Activated CD8-positive, alpha-beta memory T cell treated with anti-CD3 and anti-CD28 coated beads, Interleukin-2, amount 50 U/mL, for 24 hours (primary cell): ENCODE results near the gene NEO1.

ENCODE experiments used
- DNase-seq: peaks from one replicate; pipeline ENCODE4 v3.0.0-alpha.2; 2020; ENCODE audit errors: extremely low read depth

The NEO1 gene

DNA sequence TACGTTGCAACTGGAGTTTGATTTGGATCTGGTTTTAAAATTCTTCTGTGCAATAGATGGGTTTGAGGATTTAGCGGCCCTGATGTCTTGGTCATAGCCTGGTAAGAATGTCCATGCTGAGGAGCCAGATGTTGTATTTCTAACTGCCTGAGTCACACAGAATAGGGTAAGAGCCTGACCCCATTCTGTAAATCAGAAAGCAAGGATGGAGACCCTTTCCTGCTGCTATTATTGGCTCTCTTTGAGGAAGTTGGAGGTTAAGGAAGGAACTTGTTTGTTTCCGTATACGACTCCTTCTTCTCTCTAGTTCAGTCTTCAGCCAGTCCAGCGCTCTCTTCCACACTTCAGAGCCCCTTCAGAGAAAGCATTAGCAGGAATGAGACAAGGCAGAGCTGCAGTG is 251.4 kb downstream of the NEO1 start:
- no peak for DNase-seq

DNA sequence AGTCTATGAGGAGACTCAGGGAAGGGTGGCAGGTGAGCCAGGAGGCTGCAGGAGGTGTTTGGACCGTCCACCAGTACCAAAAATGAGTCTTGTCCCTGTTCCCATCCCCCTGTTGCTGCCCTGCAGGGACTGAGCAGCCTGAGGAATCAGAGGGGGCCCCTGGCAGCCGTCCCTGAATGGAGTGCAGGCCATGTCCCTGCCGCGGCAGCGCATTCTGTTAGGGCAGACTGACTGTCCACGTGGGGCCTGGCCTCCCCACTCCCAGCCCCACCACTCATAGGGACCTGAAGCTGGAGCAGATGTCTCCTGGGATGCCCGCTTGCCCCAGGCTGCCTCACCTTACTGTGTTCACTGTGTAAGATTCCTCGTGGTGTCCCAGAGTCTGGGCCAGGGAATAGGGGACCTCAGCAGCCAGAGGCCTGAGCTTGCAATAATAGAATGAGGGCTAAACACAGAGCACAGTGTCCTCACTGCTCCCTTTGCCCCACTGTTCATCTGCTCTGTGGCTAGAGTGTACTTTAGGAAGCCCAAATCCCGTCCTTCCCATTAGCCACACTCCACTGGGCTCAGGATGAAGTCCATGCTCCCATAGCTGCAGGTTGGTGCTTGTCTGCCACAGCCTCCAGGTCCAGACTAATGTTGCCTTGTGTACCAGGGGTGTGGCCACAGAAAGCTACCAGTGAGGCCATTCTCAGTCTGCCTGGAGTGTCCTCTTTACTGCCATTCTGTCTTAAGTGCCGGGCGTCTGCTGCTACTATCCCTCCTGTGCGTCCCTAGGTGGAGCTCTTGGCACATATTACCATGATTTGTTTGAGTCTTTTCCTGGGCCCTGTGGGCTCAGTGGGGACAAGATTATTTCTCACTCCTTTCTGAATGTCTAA is 253.3 kb downstream of the NEO1 start:
- DNase-seq, result no peak

DNA sequence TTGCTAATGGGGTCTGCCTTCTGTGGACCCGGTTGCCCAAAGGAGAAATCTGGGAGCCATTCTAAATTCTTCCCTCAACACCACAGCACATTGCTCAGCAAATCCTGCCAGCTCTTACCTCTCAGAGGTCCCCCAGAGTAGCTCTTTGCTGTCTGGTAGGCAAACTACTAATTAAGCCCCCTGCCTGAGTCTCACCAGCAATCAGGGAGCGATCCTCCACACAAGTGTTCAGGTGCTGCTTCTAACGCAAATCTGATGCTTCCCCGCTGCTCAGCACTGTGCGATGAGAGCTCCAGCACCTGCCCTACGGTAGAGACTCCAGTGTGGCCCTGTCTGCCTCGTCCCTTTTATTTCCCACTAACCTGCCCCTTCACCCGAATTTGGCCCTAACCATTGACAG is 256.0 kb downstream of the NEO1 start:
- DNase-seq, result no peak

DNA sequence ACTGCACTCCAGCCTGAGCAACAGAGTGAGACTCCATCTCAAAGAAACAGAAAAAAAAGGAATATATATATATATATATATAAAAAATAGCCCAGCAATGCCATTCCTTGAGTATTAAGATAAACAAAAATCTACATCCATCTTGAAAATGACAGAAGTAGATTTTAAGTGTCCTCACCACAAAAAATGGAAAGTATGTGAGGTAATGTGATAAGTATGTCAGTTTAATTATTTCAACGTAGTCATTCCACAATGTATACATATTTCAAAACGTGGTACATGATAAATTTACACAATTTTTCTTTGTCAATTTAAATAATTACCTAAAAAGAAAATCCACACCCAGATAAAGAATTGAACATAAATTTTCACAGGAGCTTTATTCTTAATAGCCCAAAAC is 261.6 kb downstream of the NEO1 start:
- no peak for DNase-seq

DNA sequence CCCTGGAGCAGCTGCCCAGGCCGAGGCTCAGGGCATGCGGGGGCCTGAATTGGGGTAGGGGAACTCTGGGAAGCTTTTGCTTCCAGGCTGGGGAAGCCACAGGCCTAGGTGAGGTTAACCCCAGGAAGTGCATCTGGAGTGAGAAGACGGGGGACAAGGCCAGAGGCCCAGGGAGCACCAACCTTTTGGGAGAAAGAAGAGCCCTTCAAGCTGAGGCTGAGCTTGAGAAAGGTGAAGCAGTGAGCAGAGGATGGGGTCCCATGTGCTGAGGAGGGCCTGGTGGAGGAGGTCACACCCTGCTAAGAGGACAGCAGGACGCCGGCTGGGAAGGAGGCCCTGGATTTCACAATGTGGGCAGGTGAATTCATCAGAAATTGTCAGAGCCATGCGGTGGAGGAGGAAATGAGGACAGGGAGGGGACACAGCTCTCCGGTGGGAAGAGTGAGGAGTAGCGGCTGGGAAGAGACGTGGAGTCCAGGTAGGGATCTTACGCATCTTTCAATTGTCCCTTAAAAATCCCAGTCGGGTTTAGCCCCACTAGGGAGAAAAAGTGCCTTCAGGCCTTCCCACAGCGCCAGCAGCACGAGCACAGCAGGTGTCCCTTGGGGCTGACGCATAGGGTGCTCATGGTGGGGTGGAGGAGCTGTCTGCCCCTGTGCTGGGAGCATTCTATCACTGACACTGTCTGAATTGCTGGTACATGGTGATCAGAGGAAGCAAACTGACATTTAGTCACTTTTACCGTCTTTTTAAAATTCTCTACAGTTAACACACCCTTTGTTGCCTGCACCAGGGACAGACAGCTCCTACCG is 265.6 kb downstream of the NEO1 start:
- no peak for DNase-seq

DNA sequence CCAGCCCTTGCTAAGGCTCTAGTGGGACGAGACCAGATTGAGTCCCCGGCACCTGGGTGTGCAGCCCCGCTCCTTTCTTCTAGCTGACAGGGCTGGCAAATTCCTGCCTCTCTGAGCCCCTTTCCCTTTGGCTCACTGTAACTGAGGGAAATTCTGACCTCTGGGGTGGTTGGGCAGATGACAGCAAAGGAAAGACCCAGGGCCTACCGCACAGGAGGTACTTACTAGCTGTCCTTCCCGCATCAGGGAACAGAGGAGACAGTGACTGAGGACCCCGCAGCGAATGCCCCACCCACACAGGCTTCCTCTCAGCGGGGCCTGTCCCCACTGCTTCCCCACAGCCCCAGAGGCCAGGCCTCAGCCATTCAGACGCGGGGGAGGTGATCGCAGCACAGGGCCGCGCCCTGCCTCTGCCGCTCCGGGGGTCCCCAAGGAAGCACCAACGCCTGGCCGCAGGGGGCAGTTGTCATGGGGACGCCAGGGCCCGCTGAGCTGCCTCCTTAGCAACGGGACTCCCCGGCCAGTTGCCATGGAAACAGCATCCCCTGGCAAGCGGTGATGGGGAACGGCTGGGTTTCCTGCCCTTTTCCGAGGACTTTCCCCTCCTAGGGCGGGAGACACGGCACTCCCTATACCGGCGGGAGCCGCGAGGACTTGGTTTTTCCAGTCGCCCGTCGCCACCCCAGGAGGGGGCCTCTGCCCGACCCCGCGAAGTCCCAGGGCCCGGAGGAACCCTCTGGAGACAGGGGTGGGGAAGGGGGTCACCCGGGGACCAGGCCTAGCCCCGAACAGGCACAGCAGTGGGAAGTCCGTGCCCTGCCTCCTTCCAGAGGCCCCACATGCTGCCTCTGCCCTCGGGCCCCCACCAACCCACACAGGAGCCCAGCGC is 266.4 kb downstream of the NEO1 start:
- DNase-seq, result no peak

DNA sequence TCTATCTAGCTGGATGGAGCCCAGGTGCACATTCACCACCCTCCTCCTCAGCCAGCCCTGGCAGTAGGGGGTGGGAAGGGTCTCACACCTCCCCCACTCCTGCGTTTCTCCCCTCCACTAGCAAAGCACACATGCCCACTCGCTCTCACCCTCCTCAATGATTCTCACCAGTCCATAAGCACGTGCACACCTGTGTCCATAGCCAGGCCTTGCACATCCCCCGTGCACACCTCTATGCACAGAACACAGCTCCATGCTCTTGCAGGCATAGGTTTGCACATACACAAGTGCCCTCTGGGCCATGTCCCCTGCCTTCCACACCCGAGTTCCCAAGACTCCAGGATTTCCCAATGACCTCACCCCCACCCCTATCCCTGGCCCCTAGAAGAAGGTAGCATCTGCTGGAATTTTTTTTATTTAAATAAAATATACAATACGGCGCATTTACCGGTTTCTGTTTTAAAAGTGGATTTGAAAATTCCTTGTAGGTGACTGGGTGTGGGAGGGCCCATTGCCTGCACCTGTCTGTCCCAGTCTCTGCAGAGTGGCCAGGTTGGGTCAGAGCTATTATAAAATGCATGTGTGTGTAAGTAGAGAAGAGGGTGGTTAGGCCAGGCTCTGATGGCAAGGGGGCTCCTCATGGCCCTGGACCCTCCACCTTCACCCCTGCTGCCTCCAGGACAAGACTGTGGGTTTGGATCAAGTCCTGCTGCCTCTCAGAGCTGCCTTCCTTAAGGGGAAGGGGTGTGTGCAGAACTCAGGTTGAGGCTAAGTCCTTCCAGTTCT is 267.4 kb downstream of the NEO1 start:
- DNase-seq, result no peak

DNA sequence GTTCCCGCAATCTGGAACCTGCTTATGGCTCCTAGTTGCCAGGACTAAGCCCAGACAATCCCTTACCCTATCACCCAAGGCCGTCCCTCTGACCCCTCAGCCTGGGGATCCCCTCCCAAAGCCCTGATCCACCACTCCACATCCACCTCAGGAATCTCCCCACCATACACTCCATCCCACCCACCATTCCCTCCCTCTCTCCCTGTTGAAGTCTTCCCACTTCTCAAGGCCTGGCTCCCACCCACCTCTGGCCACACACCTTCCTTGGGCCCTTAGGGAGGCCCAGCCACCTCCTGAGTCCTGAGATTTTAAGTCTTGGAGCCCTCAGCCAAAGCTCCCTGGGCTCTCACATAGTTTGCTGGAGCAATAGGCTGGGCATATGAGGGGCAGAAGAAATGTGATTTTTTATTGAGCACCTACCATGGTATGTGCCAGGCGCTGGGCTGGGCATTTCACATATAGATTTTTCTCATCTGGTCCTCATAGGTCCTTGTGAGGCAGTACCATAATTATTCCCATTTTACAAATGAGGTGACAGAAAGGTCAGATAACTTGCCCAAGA is 268.4 kb downstream of the NEO1 start:
- no peak for DNase-seq

DNA sequence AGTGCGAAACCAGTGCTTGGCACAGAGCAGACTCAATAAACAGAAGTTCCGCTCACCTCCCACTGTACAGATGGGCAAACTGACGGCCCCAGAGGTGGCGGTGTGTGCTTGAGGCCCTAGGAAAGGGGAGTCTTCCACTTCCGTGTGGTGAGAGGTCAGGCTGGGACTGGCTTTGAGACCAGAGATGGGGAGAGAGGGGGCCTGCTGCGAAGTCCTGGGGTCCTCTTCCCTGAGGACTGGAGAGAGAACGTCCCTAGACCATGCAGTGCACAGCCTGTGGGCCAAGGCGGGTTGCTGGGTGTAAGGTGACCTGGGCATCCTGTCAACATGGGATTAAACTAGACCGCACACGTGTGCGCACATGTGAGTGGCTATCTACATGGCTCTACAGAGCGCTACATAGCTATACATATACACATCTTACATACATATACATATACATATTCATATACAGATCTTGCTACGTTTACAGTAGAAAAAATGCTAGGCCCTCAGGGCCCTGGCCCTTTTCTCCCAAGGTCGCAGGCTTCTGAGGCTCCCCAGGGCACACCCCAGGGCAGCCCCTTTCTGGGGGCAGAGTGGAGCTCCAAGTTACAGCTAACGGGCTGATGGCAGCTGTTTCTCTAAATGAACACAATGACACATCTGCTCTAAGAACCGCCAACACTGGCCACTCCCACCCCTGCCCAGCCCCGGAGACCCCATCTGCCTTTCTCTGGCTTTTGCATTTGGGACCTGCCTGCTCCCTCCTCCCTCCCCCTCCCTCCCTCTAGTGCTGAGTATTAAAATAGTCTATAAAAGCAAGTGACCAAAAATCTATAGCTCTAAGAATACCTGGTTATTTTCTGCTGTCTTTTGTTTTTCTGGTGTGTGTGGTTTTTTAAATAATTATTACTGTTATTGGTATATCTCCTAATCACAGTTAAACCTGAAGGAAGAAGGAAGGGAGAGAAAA is 269.5 kb downstream of the NEO1 start:
- no peak for DNase-seq

DNA sequence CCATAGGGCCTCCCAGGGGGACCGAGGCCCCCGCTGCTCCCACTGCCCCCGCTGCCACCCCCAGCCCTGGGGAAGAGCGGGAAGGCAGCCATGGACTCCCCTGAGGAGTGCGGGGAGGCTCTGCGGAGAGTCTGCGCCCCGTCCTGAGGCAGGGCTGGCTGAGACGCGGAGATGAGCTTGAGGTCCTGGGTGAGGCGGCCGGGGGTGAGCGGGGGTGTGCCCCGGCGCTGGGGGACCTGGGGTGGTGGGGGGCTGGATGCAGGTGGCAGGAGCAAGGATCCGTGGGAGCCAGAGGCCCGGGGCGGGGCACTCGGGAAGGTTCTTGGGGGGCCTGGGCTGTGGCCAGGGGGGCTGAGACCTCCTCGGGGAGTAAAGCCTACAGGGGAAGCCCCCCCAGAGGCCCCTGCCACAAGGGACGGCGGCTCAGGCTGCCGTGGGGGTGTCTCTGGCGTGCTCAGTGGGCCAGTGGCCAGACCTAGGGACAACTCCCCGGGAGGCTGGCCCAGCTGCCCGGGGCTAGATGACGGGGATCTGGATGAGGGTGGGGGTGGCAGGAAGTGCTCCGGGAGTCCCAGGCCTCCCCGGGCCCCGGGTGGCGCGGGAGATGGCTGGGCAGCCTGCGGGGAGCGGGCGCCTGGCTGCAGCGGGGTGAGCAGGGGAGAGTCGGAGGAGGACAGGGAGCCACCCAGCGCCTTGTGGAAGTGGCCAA is 270.6 kb downstream of the NEO1 start:
- DNase-seq, result no peak

DNA sequence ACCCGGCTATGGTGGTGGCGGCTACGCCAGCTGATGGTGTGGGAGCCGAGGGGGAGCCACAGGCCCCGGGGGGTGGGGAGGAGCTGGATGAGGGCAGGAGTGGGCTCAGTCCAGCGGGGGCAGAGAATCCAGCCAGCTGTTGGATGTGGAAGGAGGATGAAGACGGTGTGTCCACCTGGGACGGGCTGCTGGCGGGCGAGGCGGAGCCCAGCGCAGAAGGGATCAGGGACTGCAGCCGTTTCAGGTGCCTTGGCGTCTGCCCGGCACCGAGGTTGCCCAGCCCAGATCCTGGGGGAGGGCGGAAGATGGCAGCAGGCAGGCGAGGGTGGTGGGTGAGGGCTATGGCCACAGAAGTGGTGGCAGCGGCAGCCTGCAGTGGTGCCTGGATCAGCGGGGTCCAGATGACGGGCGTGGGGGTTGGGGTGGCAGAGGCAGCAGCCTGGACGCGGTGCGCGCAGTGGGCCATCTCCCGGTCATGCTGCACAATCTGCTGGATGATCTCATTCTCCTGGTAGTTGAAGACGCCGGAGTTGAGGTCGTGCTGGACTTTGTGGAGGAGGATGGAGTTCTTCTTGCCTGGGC is 271.2 kb downstream of the NEO1 start:
- DNase-seq, result no peak

DNA sequence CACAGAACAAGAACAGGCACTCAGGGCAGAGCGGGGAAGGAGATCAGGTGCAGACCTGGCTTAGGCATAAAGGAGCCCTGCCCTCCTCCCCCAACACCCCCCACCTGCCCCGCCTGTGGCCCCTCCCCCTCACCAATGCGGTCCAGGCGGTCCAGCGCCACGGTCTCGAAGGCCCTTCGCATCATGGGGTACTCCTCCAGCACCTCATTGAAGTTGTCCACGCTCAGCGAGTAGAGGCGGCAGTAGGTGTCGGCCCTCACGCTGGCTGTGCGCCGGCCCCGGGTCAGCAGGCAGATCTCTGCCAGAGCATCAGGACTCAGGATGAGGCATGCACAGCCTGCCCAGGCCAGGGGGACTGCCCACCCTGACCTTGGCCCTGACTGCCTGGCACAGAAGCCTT is 271.7 kb downstream of the NEO1 start:
- no peak for DNase-seq

DNA sequence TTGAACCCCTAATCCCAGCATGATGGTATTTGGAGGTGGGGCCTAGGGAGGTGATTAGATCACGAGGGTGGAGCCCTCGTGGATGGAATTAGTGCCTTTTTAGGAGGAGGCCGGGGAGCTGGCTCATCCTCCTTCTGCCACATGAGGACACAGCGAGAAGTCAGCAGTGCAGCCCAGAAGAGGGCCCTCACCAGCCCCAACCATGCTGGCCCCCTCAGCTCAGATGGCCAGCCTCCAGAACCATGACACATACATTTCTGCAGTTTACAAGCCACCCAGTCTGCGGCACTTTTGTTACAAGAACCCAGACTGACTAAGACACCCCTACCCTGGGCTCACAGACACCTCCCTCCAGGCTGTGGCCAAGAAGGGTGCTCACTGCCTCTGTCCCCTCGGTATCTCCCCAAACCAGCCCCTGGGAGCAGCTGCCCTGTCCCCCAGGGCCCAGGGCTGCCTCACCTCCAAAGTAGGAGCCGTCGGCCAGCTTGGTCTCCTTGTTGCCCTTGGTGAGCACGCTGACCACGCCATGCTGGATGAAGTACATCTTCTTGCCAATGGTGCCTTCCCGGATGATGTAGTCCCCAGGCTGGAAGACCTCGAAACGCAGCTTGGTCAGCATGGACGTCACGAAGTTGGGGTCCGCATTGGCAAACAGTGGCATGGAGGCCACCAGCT is 272.4 kb downstream of the NEO1 start:
- no peak for DNase-seq

DNA sequence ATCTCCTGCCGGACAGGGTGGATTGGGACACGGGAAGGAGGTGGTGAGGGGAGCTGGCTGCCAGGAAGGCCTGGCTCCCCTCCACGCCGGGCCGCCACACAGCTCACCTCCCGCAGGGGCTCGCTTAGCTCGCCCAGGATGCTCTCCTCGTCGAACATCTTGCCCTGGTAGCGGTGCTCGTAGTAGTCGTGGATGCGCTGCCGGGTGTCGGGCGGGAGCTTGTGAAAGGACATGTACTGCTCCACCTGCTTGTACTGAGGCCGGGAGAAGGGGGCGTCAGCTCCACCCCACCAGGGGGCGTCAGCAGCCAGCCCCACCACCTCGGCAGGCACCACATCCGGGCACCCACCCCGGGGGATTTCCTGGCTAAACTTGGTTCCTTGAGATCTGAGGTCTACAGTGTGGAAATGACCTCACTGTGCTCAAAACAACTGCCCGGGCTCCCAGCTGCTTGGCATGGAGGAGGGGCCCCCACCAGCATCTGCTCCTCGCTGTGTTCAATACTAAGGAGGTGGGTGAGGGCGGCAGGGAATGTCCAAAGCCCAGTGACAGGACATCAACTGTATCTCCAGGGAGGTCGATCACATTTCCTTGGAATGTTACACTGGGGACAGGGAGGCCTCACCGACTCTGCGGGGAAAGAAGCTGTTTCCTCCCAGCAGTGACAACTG is 273.1 kb downstream of the NEO1 start:
- no peak for DNase-seq

DNA sequence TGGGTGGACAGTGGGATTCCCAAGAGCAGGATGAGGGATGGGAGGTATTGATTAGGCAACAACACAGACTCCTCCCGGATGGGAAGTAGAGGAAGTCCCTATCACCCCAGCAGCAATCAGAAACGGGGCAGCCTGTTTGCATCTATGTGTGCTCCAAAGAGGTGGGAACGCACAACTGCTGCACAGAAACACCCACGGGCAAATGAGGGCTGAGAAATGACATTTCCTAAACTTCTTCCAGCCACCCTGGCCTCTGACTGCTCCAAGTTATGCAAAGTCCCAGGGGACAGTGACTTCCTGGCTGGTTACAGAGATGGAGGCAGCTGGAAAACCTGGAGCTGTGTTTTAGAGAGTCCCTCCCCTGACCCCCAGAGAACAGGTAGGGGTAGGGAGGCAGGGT is 273.9 kb downstream of the NEO1 start:
- DNase-seq, result no peak

DNA sequence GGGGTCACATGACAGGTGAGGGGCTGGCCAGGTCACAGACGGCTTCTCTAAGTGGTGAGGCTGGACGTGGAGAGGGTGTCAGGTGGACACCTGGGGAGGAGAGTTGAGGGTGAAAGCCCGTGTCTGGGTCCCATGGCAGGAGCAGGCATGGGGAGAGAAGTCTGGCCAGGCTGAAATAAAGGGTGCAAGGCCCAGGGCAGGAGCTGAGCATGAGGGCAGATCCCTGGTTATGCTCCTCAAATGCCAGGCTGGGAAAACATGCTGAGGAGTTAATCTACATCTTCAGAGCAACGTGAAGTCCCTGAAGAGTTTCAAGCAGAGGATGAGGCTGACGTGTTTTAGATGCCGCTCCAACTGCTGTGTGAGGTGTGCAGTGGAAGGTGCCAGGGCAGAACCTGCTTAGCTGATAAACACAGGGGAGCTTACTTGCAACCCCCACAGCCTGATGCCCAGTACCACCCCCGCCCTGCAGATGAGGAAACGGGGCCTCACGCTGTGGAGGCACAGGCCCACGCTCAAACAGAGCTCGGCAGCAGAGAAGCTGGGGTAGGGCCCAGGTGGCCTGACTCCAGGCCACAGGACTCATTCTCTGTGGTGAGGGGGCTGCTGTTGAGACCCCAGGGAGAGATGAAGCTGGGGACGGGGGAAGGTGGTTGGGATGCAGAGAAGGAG is 276.0 kb downstream of the NEO1 start:
- DNase-seq, result no peak

DNA sequence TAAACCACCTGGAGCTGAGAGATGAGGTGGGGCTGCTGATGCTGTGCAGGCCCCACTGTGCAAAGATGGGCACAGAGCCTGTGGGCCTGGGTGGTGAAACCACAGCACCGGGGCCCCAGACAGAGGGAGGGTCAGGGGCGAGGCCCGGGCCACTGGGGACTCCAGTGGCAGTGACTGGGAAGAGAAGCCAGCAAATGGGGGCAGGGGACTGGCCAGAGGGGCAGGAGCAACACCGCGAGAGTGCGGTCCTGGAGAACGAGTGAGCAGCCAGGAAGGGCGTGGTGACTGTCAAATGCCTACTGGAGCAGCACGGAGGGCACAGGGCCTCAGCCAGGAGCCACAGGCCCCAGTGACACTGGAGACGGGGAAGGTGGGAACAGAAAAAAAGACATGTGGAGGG is 276.7 kb downstream of the NEO1 start:
- DNase-seq, result no peak
